ENCODE measurements around the gene CYP24A1. TPM values are rescaled to one million over a fixed set of nuclear protein-coding genes. Genes with fewer than 3 reads are reported as not detected.

The CYP24A1 gene
- total and polyA plus RNA-seq, 11 donors: not detected

GRCh38 chr20:54178256-54178655 lies 4.5 kb upstream of the CYP24A1 start:
- no peak for TF ChIP-seq POLR2A (IDR thresholded peaks at IDR 0.05)
- TF ChIP-seq CTCF (IDR thresholded peaks at IDR 0.05): no peak
- intact Hi-C loops (cut with DNase I): no loop called here
- DNase-seq (no peak), ATAC-seq (no peak)
- H3K4me3 ChIP-seq: no peak overlapping the region
- H3K27me3 ChIP-seq: peaks cover 16 to 59% (median 38%) of the 10 kb centered on the region in 9 donors
- peaks cover 0 to 21% (median 10%) of the 10 kb centered on the region in 12 donors for H3K4me1 ChIP-seq
- no peak overlapping the region for H3K27ac ChIP-seq
- H3K36me3 ChIP-seq: no peaks in the 10 kb centered on the region
- 39 to 69% (median 54%) methylated on average over 2 of the region's 2 CpGs for WGBS, 4 donors
- H3K9me3 ChIP-seq: no peaks in the 10 kb centered on the region

GRCh38 chr20:54177378-54177777 lies 3.6 kb upstream of the CYP24A1 start:
- H3K27me3 ChIP-seq: peaks cover 24 to 66% (median 47%) of the 10 kb centered on the region in 9 donors
- no peaks in the 10 kb centered on the region for H3K36me3 ChIP-seq
- ATAC-seq (no peak), DNase-seq (no peak)
- TF ChIP-seq CTCF (IDR thresholded peaks at IDR 0.05) (no peak), POLR2A (IDR thresholded peaks at IDR 0.05) (no peak)
- H3K9me3 ChIP-seq: no peaks in the 10 kb centered on the region
- intact Hi-C loops (cut with DNase I): no loop called here
- no peak overlapping the region for H3K27ac ChIP-seq
- H3K4me3 ChIP-seq: no peak overlapping the region
- H3K4me1 ChIP-seq: peaks cover 0 to 27% (median 11%) of the 10 kb centered on the region in 12 donors
- WGBS, 4 donors: 82 to 96% (median 88%) methylated on average over 6 of the region's 6 CpGs

GRCh38 chr20:54176610-54177009 lies 2.8 kb upstream of the CYP24A1 start:
- 74 to 93% (median 87%) methylated on average over 2 of the region's 2 CpGs for WGBS, 4 donors

More at GRCh38 chr20:54176610-54177009, 2.8 kb upstream of the CYP24A1 start:
- no peak for ATAC-seq
- DNase-seq: no peak
- Histone ChIP-seq H3K27me3 (peaks cover 28 to 73% (median 53%) of the 10 kb centered on the region in 9 donors), H3K4me3 (no peak overlapping the region), H3K36me3 (no peaks in the 10 kb centered on the region), H3K4me1 (peaks cover 0 to 28% (median 11%) of the 10 kb centered on the region in 12 donors), H3K9me3 (no peaks in the 10 kb centered on the region), H3K27ac (no peak overlapping the region)
- TF ChIP-seq CTCF (IDR thresholded peaks at IDR 0.05) (no peak), POLR2A (IDR thresholded peaks at IDR 0.05) (no peak)
- intact Hi-C loops (cut with DNase I): no loop called here

All from heart left ventricle (tissue), 16 donors.